Measurements from ENCODE around the gene WDR47.

WDR47 gene

GRCh38 chr1:108969346-108969745, 72.6 kb downstream of the WDR47 start:
- H3K4me1 ChIP-seq (ENCODE audit: control extremely low read depth in 1 of 4, control insufficient read depth in 4 of 4, insufficient read depth in 4 of 4, low read length in 3 of 4): no peaks in the 10 kb centered on the region
- no peaks in the 10 kb centered on the region for H3K27me3 ChIP-seq (replicated peaks in 2 of 5; ENCODE audit: control insufficient read depth in 4 of 5, insufficient read depth in 5 of 5, low read length in 4 of 5)
- DNase-seq: no peak
- H3K4me3 ChIP-seq (ENCODE audit: control insufficient read depth in 1 of 7, extremely low read depth in 1 of 7, insufficient read depth in 4 of 7, low read depth in 2 of 7, low read length in 6 of 7): no peak overlapping the region
- H3K36me3 ChIP-seq (ENCODE audit: control insufficient read depth in 4 of 4, insufficient read depth in 4 of 4, low read length in 3 of 4): peaks cover 10 to 34% (median 12%) of the 10 kb centered on the region in 4 experiments
- H3K27ac ChIP-seq (ENCODE audit: insufficient read depth in 1 of 2, low read depth in 1 of 2, low read length in 2 of 2, poor library complexity in 1 of 2, severe bottlenecking in 2 of 2): no peak overlapping the region
- CTCF ChIA-PET: interaction anchor here (0.9 kb wide), 1 partner anchor 18 kb away, joined by 3 read pairs; no protein-coding TSS in a partner anchor
- no peaks in the 10 kb centered on the region for H3K9me3 ChIP-seq (ENCODE audit: control extremely low read depth in 1 of 5, control insufficient read depth in 4 of 5, insufficient read depth in 2 of 5, low read depth in 1 of 5, low read length in 4 of 5)
- POLR2A ChIA-PET: no interaction called here

- Histone ChIP-seq H3K27ac (ENCODE audit: insufficient read depth in 1 of 2, low read depth in 1 of 2, low read length in 2 of 2, poor library complexity in 1 of 2, severe bottlenecking in 2 of 2) (peak within 1 kb of the TSS; percentile 79 to 93), H3K4me1 (ENCODE audit: control extremely low read depth in 1 of 4, control insufficient read depth in 4 of 4, insufficient read depth in 4 of 4, low read length in 3 of 4) (peaks cover 8 to 14% (median 9%) of the 10 kb centered on the region in 4 experiments), H3K4me3 (ENCODE audit: control insufficient read depth in 1 of 7, extremely low read depth in 1 of 7, insufficient read depth in 4 of 7, low read depth in 2 of 7, low read length in 6 of 7) (peak within 1 kb of the TSS; percentile 74 to 96 (median 83)), H3K27me3 (replicated peaks in 2 of 5; ENCODE audit: control insufficient read depth in 4 of 5, insufficient read depth in 5 of 5, low read length in 4 of 5) (no peaks in the 10 kb centered on the region), H3K9me3 (ENCODE audit: control extremely low read depth in 1 of 5, control insufficient read depth in 4 of 5, insufficient read depth in 2 of 5, low read depth in 1 of 5, low read length in 4 of 5) (no peaks in the 10 kb centered on the region), H3K36me3 (ENCODE audit: control insufficient read depth in 4 of 4, insufficient read depth in 4 of 4, low read length in 3 of 4) (peaks cover 0 to 5% (median 3%) of the 10 kb centered on the region in 4 experiments)
- under 1% methylated on average over 46 of the region's 72 CpGs for WGBS (ENCODE audit: insufficient coverage)
- DNase-seq: peak; percentile 89 to 96 (median 94)
- ChIA-PET POLR2A (interaction anchor here (0.6 to 1.2 kb wide), 3 partner anchors 15 to 1236 kb away, joined by 3 to 12 read pairs (median 4); no protein-coding TSS in a partner anchor), CTCF (interaction anchor here (1.2 to 2.1 kb wide), 2 partner anchors 10 to 31 kb away, joined by 3 to 9 read pairs; no protein-coding TSS in a partner anchor)
These were observed 78.7 kb downstream of the WDR47 start, which contains the start of gene CLCC1 for GRCh38 chr1:108963052-108963686. Gene CLCC1 (minus strand): TSS chr1:108963484. CDS start chr1:108950437, 13,047 bp downstream.

- Histone ChIP-seq H3K4me1 (ENCODE audit: control extremely low read depth in 1 of 4, control insufficient read depth in 4 of 4, insufficient read depth in 4 of 4, low read length in 3 of 4) (peaks cover 8 to 14% (median 9%) of the 10 kb centered on the region in 4 experiments), H3K27me3 (replicated peaks in 2 of 5; ENCODE audit: control insufficient read depth in 4 of 5, insufficient read depth in 5 of 5, low read length in 4 of 5) (no peaks in the 10 kb centered on the region), H3K9me3 (ENCODE audit: control extremely low read depth in 1 of 5, control insufficient read depth in 4 of 5, insufficient read depth in 2 of 5, low read depth in 1 of 5, low read length in 4 of 5) (no peaks in the 10 kb centered on the region), H3K27ac (ENCODE audit: insufficient read depth in 1 of 2, low read depth in 1 of 2, low read length in 2 of 2, poor library complexity in 1 of 2, severe bottlenecking in 2 of 2) (peak overlapping the region; percentile 79 to 93), H3K4me3 (ENCODE audit: control insufficient read depth in 1 of 7, extremely low read depth in 1 of 7, insufficient read depth in 4 of 7, low read depth in 2 of 7, low read length in 6 of 7) (peak overlapping the region; percentile 74 to 96 (median 83)), H3K36me3 (ENCODE audit: control insufficient read depth in 4 of 4, insufficient read depth in 4 of 4, low read length in 3 of 4) (peaks cover 0 to 5% (median 4%) of the 10 kb centered on the region in 4 experiments)
- ChIA-PET POLR2A (interaction anchor here (0.6 to 1.2 kb wide), 3 partner anchors 14 to 1235 kb away, joined by 3 to 12 read pairs (median 4); no protein-coding TSS in a partner anchor), CTCF (interaction anchor here (1.2 to 2.1 kb wide), 4 partner anchors 10 to 30 kb away, joined by 3 to 9 read pairs (median 4); no protein-coding TSS in a partner anchor)
- DNase-seq: peak; percentile 39 to 79 (median 69)
- 1% methylated on average over 8 of the region's 12 CpGs for WGBS (ENCODE audit: insufficient coverage)
These were observed 79.2 kb downstream of the WDR47 start for GRCh38 chr1:108962681-108963051.

GRCh38 chr1:108961752-108962486, 80.0 kb downstream of the WDR47 start:
- WGBS (ENCODE audit: insufficient coverage): 96% methylated on average over 14 of the region's 15 CpGs
- H3K9me3 ChIP-seq (ENCODE audit: control extremely low read depth in 1 of 5, control insufficient read depth in 4 of 5, insufficient read depth in 2 of 5, low read depth in 1 of 5, low read length in 4 of 5): no peaks in the 10 kb centered on the region
- H3K4me1 ChIP-seq (ENCODE audit: control extremely low read depth in 1 of 4, control insufficient read depth in 4 of 4, insufficient read depth in 4 of 4, low read length in 3 of 4): peaks cover 8 to 16% (median 11%) of the 10 kb centered on the region in 4 experiments
- peaks cover 0 to 8% (median 4%) of the 10 kb centered on the region in 4 experiments for H3K36me3 ChIP-seq (ENCODE audit: control insufficient read depth in 4 of 4, insufficient read depth in 4 of 4, low read length in 3 of 4)
- peak overlapping the region in 5 of 7 experiments; percentile 74 to 88 (median 80) for H3K4me3 ChIP-seq (ENCODE audit: control insufficient read depth in 1 of 7, extremely low read depth in 1 of 7, insufficient read depth in 4 of 7, low read depth in 2 of 7, low read length in 6 of 7)
- DNase-seq: no peak
- H3K27me3 ChIP-seq (replicated peaks in 2 of 5; ENCODE audit: control insufficient read depth in 4 of 5, insufficient read depth in 5 of 5, low read length in 4 of 5): no peaks in the 10 kb centered on the region
- ChIA-PET POLR2A (no interaction called here), CTCF (interaction anchor here (0.9 to 2.1 kb wide), 4 partner anchors 9 to 21 kb away, joined by 4 to 9 read pairs (median 4); no protein-coding TSS in a partner anchor)
- peak overlapping the region in 1 of 2 experiments; percentile 93 for H3K27ac ChIP-seq (ENCODE audit: insufficient read depth in 1 of 2, low read depth in 1 of 2, low read length in 2 of 2, poor library complexity in 1 of 2, severe bottlenecking in 2 of 2)

GRCh38 chr1:108961198-108961597, 80.7 kb downstream of the WDR47 start:
- Histone ChIP-seq H3K4me1 (ENCODE audit: control extremely low read depth in 1 of 4, control insufficient read depth in 4 of 4, insufficient read depth in 4 of 4, low read length in 3 of 4) (peaks cover 8 to 17% (median 12%) of the 10 kb centered on the region in 4 experiments), H3K9me3 (ENCODE audit: control extremely low read depth in 1 of 5, control insufficient read depth in 4 of 5, insufficient read depth in 2 of 5, low read depth in 1 of 5, low read length in 4 of 5) (no peaks in the 10 kb centered on the region), H3K27me3 (replicated peaks in 2 of 5; ENCODE audit: control insufficient read depth in 4 of 5, insufficient read depth in 5 of 5, low read length in 4 of 5) (no peaks in the 10 kb centered on the region), H3K4me3 (ENCODE audit: control insufficient read depth in 1 of 7, extremely low read depth in 1 of 7, insufficient read depth in 4 of 7, low read depth in 2 of 7, low read length in 6 of 7) (no peak overlapping the region), H3K36me3 (ENCODE audit: control insufficient read depth in 4 of 4, insufficient read depth in 4 of 4, low read length in 3 of 4) (peaks cover 0 to 8% (median 5%) of the 10 kb centered on the region in 4 experiments), H3K27ac (ENCODE audit: insufficient read depth in 1 of 2, low read depth in 1 of 2, low read length in 2 of 2, poor library complexity in 1 of 2, severe bottlenecking in 2 of 2) (no peak overlapping the region)
- WGBS (ENCODE audit: insufficient coverage): 96% methylated on average over 5 of the region's 9 CpGs
- no peak for DNase-seq
- CTCF ChIA-PET: interaction anchor here (1.5 to 2.1 kb wide), 3 partner anchors 8 to 13 kb away, joined by 4 to 9 read pairs (median 5); no protein-coding TSS in a partner anchor
- POLR2A ChIA-PET: no interaction called here

- Histone ChIP-seq H3K4me1 (ENCODE audit: control extremely low read depth in 1 of 4, control insufficient read depth in 4 of 4, insufficient read depth in 4 of 4, low read length in 3 of 4) (peaks cover 8 to 17% (median 12%) of the 10 kb centered on the region in 4 experiments), H3K27me3 (replicated peaks in 2 of 5; ENCODE audit: control insufficient read depth in 4 of 5, insufficient read depth in 5 of 5, low read length in 4 of 5) (no peaks in the 10 kb centered on the region), H3K36me3 (ENCODE audit: control insufficient read depth in 4 of 4, insufficient read depth in 4 of 4, low read length in 3 of 4) (peaks cover 0 to 8% (median 6%) of the 10 kb centered on the region in 4 experiments), H3K4me3 (ENCODE audit: control insufficient read depth in 1 of 7, extremely low read depth in 1 of 7, insufficient read depth in 4 of 7, low read depth in 2 of 7, low read length in 6 of 7) (no peak overlapping the region), H3K27ac (ENCODE audit: insufficient read depth in 1 of 2, low read depth in 1 of 2, low read length in 2 of 2, poor library complexity in 1 of 2, severe bottlenecking in 2 of 2) (no peak overlapping the region), H3K9me3 (ENCODE audit: control extremely low read depth in 1 of 5, control insufficient read depth in 4 of 5, insufficient read depth in 2 of 5, low read depth in 1 of 5, low read length in 4 of 5) (no peaks in the 10 kb centered on the region)
- ChIA-PET CTCF (interaction anchor here (1.8 to 2.1 kb wide), 2 partner anchors 8 to 13 kb away, joined by 5 to 9 read pairs; no protein-coding TSS in a partner anchor), POLR2A (no interaction called here)
- DNase-seq: peak in 1 of 3 donors; percentile 10
- 100% methylated on average over 3 of the region's 5 CpGs for WGBS (ENCODE audit: insufficient coverage)
These were observed 81.2 kb downstream of the WDR47 start for GRCh38 chr1:108960719-108961118.
